Measurements from ENCODE around the gene KNOP1. TPM values are rescaled to one million over a fixed set of nuclear protein-coding genes. Genes with fewer than 3 reads are reported as not detected.

The KNOP1 gene
- total RNA-seq, 1 donor from 2014 or later, result 20.0 TPM

- TF ChIP-seq CTCF (IDR thresholded peaks at IDR 0.05), result no peak
- no peak for DNase-seq (ENCODE audit: low spot score)
- Mint-ChIP-seq H3K9me3 (ENCODE audit: low read depth) (no peaks in the 10 kb centered on the region), H3K4me1 (ENCODE audit: low read depth) (no peaks in the 10 kb centered on the region), H3K27ac (ENCODE audit: unreplicated experiment) (no peak overlapping the region), H3K4me3 (ENCODE audit: unreplicated experiment) (no peak overlapping the region), H3K27me3 (ENCODE audit: low read depth) (no peaks in the 10 kb centered on the region), H3K36me3 (ENCODE audit: low read depth) (peaks cover 17% of the 10 kb centered on the region)
These were observed 7.7 kb downstream of the KNOP1 start for GRCh38 chr16:19710191-19710908.

- DNase-seq (ENCODE audit: low spot score), result no peak
- peaks cover 19% of the 10 kb centered on the region for H3K36me3 Mint-ChIP-seq (ENCODE audit: low read depth)
- peak overlapping the region; percentile 10 for H3K27ac Mint-ChIP-seq (ENCODE audit: unreplicated experiment)
- H3K4me1 Mint-ChIP-seq (ENCODE audit: low read depth), result peaks cover 6% of the 10 kb centered on the region
- H3K9me3 Mint-ChIP-seq (ENCODE audit: low read depth), result no peaks in the 10 kb centered on the region
- TF ChIP-seq CTCF (IDR thresholded peaks at IDR 0.05), result no peak
- H3K27me3 Mint-ChIP-seq (ENCODE audit: low read depth), result no peaks in the 10 kb centered on the region
- no peak overlapping the region for H3K4me3 Mint-ChIP-seq (ENCODE audit: unreplicated experiment)
These were observed 8.5 kb downstream of the KNOP1 start for GRCh38 chr16:19709381-19710136.

DNA sequence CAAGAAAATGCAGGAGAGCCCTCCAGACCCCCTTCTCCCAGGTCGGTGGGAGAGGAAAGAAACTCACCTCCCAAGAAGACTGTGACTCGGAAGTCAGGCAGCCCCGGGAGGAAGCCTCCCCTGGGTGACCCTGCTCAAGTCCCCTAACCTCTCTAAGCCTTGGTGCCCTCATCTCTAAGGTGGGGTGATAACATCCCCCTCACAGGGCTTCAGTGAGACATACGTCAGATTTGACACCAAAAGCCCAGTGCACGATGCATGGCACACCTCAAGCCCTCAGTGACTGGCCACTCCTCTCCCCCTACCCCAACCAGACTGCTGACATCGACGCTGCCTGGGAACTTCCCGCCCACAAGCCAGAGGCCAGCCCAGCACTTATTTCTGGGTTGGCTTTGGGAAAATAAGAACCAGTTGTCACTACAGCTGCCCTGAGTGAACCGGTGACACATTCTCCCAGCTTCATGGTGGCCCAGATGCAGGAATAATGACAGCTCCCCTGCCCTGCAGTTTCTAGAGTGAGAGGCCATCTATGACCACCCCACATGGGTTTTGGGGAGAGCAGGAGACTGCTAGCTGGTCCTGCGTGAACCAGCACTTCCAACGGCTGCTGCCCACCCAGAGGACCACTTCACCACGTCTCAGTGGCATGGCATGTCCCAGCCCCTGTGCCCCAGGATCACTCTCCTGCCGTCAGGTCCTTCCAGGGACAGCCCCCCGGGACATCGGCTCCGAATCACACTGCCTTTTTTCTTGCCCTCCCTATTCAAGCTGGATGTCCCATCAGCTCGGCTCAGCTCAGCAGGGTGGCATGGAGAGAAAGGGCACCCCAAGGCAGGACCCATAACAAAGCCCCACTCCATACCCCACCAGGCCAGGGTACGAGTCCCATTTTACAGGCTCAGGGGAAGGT lies 9.5 kb downstream of the KNOP1 start:
- Mint-ChIP-seq H3K9me3 (ENCODE audit: low read depth) (no peaks in the 10 kb centered on the region), H3K4me1 (ENCODE audit: low read depth) (peaks cover 8% of the 10 kb centered on the region), H3K4me3 (ENCODE audit: unreplicated experiment) (no peak overlapping the region), H3K36me3 (ENCODE audit: low read depth) (peaks cover 21% of the 10 kb centered on the region), H3K27me3 (ENCODE audit: low read depth) (no peaks in the 10 kb centered on the region), H3K27ac (ENCODE audit: unreplicated experiment) (no peak overlapping the region)
- no peak for TF ChIP-seq CTCF (IDR thresholded peaks at IDR 0.05)
- no peak for DNase-seq (ENCODE audit: low spot score)

DNA sequence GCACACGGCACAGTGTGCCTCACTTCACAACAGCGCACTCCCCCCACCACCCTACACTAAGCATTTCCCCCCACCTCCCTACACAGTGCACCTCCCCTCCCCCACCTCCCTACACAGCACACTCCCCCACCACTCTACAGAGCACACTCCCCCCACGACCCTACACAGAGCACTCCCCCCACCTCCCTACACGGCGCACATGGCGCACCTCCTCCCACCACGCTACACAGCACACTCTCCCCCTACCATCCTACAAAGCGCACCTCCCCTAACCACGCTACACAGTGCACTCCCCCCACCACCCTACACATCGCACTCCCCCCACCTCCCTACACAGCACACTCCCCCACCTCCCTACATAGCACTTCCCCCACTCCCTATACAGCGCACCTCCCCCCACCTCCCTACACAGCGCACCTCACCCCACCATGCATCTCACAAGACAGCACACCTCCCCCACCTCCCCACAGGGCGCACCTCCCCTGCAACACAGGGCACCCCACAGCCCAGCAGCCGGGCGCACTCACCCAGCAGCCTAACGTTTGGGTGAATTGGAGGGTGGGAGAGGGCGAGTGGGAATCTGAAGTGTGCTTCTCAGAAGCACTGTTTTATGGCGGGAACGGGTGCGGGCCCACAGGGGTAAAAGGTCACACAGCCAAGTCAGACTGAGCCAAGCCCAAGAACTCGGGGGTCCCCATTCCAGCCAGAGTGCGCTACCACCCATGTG lies 10.3 kb downstream of the KNOP1 start:
- no peak for DNase-seq (ENCODE audit: low spot score)
- peaks cover 25% of the 10 kb centered on the region for H3K36me3 Mint-ChIP-seq (ENCODE audit: low read depth)
- peaks cover 8% of the 10 kb centered on the region for H3K4me1 Mint-ChIP-seq (ENCODE audit: low read depth)
- TF ChIP-seq CTCF (IDR thresholded peaks at IDR 0.05), result no peak
- H3K9me3 Mint-ChIP-seq (ENCODE audit: low read depth), result no peaks in the 10 kb centered on the region
- no peak overlapping the region for H3K4me3 Mint-ChIP-seq (ENCODE audit: unreplicated experiment)
- H3K27me3 Mint-ChIP-seq (ENCODE audit: low read depth), result no peaks in the 10 kb centered on the region
- H3K27ac Mint-ChIP-seq (ENCODE audit: unreplicated experiment), result no peak overlapping the region
